Uterus (tissue), 4 donors: ENCODE measurements around the gene PWWP2B. TPM values are rescaled to one million over a fixed set of nuclear protein-coding genes. Genes with fewer than 3 reads are reported as not detected.

Experiments
- DNase-seq, 2 donors: peaks; one replicate each; pipeline ENCODE4 v3.0.0-alpha.2; 2019 to 2020
- H3K27ac ChIP-seq, 2 donors: fragments of 200-600 bp; sonication (generic); 1 replicate in 1 of 2; 2 replicates in 1 of 2; pipeline ENCODE4 v1.5.1; 2016 to 2018
- H3K27me3 ChIP-seq, 2 donors: fragments of 200-600 bp; sonication (generic); one replicate each; pipeline ENCODE4 v1.5.1; 2018 to 2019; ENCODE audit warnings: control low read depth in 1 of 2
- H3K36me3 ChIP-seq, 2 donors: fragments of 200-600 bp; sonication (generic); one replicate each; pipeline ENCODE4 v1.5.1; 2019; ENCODE audit warnings: control low read depth in 1 of 2
- H3K4me1 ChIP-seq, 2 donors: fragments of 200-600 bp; sonication (generic); one replicate each; pipeline ENCODE4 v1.5.1; 2018 to 2019; ENCODE audit warnings: control low read depth in 1 of 2
- H3K4me3 ChIP-seq, 2 donors: fragments of 200-600 bp; sonication (generic); 1 replicate in 1 of 2; 2 replicates in 1 of 2; pipeline ENCODE4 v1.5.1; 2018 to 2019; ENCODE audit warnings: mild to moderate bottlenecking in 1 of 2
- H3K9me3 ChIP-seq, 2 donors: fragments of 200-600 bp; sonication (generic); one replicate each; pipeline ENCODE4 v1.5.1; 2019; ENCODE audit warnings: control low read depth in 1 of 2
- POLR2A ChIP-seq, 2 donors: fragments of 450-650 bp; IDR thresholded peaks; one replicate each; pipeline ENCODE4 v1.6.1; 2016; ENCODE audit warnings: antibody characterized with exemption in 2 of 2, mild to moderate bottlenecking in 1 of 2, moderate library complexity in 1 of 2
- intact Hi-C: fragments of 100-400 bp; cut with DNase I; formaldehyde crosslinking; loops from one replicate; pipeline ENCODE4 v1.15.1; 2023; ENCODE audit warnings: low total_unique reads
- total RNA-seq, 4 donors: library from RNA; depleted of rRNA in 3 of 4; stranded (reverse); fragments of >200 nt in 3 of 4; gene quantifications; one replicate each; pipeline versions ENCODE4 v1.1.0 to v1.2.4, GENCODE V29; 2014 to 2023
- TF ChIP-seq, protein P1 (sequence below), 4 experiments: fragments of 200-600 bp in 2 of 4; fragments of 450-650 bp in 2 of 4; sonication (generic) in 2 of 4; IDR thresholded peaks; one replicate each; pipeline ENCODE4 v1.5.1; 2016 to 2019; ENCODE audit warnings: antibody characterized with exemption in 4 of 4, mild to moderate bottlenecking in 2 of 4, moderate library complexity in 1 of 4
- donor health status: DM: yes; HTN: yes; CAD: no.

Gene PWWP2B
- total RNA-seq, 4 donors from 2014 or later, result 0.29 to 27.6 (median 8.3) TPM

DNA sequence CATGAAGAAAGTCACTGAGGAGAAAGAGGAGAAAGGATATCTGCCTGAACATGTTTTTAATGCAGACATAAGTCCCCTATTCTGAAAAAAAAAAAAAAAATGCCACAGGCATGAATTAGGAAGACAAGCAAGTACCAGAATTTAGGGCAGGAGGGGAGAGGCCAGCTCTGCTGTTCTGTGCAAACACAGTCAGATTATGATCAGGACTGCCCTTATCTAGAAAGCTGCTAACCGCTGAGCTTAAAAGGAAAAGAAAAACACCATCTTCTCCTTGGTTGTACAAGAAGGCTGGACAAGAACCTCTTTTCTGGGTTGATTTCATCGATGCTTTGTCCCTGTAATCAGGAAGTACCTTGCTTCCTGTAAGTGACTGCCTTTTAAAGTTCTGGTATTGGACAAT lies 15.3 kb upstream of the PWWP2B start:
- Histone ChIP-seq H3K27me3 (no peaks in the 10 kb centered on the region), H3K36me3 (no peaks in the 10 kb centered on the region), H3K27ac (no peak overlapping the region), H3K4me1 (no peaks in the 10 kb centered on the region), H3K4me3 (no peak overlapping the region), H3K9me3 (no peaks in the 10 kb centered on the region)
- no peak for DNase-seq
- intact Hi-C loops, result loop anchor here (10.0 kb wide), 1 partner anchor 263 kb away; no protein-coding TSS in a partner anchor
- TF ChIP-seq, protein P1, sequence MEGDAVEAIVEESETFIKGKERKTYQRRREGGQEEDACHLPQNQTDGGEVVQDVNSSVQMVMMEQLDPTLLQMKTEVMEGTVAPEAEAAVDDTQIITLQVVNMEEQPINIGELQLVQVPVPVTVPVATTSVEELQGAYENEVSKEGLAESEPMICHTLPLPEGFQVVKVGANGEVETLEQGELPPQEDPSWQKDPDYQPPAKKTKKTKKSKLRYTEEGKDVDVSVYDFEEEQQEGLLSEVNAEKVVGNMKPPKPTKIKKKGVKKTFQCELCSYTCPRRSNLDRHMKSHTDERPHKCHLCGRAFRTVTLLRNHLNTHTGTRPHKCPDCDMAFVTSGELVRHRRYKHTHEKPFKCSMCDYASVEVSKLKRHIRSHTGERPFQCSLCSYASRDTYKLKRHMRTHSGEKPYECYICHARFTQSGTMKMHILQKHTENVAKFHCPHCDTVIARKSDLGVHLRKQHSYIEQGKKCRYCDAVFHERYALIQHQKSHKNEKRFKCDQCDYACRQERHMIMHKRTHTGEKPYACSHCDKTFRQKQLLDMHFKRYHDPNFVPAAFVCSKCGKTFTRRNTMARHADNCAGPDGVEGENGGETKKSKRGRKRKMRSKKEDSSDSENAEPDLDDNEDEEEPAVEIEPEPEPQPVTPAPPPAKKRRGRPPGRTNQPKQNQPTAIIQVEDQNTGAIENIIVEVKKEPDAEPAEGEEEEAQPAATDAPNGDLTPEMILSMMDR (IDR thresholded peaks at IDR 0.05), result no peak

DNA sequence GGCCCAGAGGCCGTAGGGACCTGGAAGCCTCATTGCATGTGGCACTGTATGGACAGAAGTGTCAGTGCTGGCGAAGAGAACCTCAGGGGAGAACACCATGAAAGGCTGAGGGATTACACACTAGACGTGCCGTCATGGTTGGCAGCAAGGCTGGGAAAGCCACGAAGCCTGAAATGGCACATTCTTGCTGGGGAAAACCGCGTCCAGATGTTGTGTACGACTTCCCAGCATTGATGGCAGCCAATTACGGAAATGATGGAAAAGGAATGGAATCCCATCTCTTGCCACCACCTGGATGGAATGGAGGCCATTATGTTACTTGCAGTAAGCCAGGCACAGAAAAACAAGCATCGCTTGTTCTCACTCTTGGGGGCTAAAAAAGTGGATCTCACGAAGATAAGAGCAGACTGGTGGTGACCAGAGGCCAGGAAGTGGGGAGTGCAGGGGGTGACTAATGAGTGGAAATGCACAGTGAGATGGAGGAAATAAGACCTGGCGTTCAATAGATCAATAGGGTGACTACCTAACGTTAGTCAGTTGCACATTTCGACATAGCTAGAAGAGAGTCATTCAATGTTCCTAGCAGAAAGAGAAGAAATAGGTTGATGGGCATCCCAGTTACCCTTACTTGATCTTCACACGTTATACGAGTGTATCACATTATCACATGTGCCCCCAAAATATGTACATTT lies 14.6 kb upstream of the PWWP2B start:
- Histone ChIP-seq H3K27ac (no peak overlapping the region), H3K9me3 (no peaks in the 10 kb centered on the region), H3K27me3 (no peaks in the 10 kb centered on the region), H3K36me3 (no peaks in the 10 kb centered on the region), H3K4me3 (no peak overlapping the region), H3K4me1 (no peaks in the 10 kb centered on the region)
- TF ChIP-seq, protein P1 (IDR thresholded peaks at IDR 0.05), result no peak
- TF ChIP-seq POLR2A (IDR thresholded peaks at IDR 0.05), result no peak
- peak in 1 of 2 donors; percentile 12 for DNase-seq
- intact Hi-C loops, result loop anchor here (10.0 kb wide), 1 partner anchor 262 kb away; no protein-coding TSS in a partner anchor

DNA sequence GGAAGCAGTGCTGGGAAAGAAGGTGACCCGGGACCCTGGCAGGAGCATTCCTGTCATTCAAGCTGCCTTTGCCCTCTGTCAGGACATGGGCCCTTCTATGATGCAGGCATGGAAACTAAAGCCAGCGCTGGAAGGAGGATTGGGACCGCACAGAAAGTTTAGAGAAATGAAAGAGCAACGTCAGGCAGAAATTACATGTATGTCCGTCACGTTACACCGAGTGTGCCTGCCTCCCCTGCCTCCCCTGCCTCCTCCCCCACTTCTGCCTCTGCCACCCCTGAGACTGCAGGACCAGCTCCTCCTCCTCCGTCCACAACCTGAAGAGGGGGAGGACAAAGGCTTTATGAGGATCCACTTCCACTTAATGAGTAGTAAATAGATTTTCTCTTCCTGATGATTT lies 13.9 kb upstream of the PWWP2B start:
- intact Hi-C loops, result loop anchor here (10.0 kb wide), 1 partner anchor 262 kb away; no protein-coding TSS in a partner anchor
- no peaks in the 10 kb centered on the region for H3K9me3 ChIP-seq
- no peaks in the 10 kb centered on the region for H3K36me3 ChIP-seq
- no peaks in the 10 kb centered on the region for H3K27me3 ChIP-seq
- H3K27ac ChIP-seq, result peak overlapping the region in 1 of 2 donors; percentile 5
- TF ChIP-seq, protein P1 (IDR thresholded peaks at IDR 0.05), result no peak
- TF ChIP-seq POLR2A (IDR thresholded peaks at IDR 0.05), result no peak
- no peak overlapping the region for H3K4me3 ChIP-seq
- peak in 1 of 2 donors; percentile 28 for DNase-seq
- H3K4me1 ChIP-seq, result no peaks in the 10 kb centered on the region

DNA sequence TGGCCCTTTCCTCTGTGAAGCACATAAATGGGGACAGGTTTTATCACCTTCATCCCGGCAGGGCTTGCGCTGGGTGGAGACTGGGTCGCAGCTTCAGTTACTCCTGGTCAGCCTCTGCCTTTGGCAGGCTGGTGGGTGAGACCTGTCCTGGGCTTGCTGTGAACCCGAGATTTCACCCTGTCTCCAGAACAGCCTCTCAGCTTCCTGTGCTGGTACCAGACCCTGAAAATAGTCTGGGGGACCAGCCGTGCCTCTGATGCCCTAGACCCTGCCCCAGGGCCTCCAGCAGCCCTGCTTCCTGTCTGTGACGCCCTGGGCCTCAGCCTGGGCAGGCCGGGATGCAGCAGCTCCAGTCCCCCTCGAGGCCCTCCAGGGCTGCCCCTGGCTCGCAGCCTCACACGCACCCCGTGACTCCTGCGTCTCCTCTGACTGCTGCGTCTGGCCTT lies 13.2 kb upstream of the PWWP2B start:
- H3K9me3 ChIP-seq, result no peaks in the 10 kb centered on the region
- H3K4me1 ChIP-seq, result no peaks in the 10 kb centered on the region
- intact Hi-C loops, result loop anchor here (10.0 kb wide), 1 partner anchor 261 kb away; no protein-coding TSS in a partner anchor
- no peaks in the 10 kb centered on the region for H3K27me3 ChIP-seq
- peak overlapping the region in 1 of 2 donors; percentile 24 for H3K27ac ChIP-seq
- H3K4me3 ChIP-seq, result no peak overlapping the region
- DNase-seq, result peak in 1 of 2 donors; percentile 13
- TF ChIP-seq, protein P1 (IDR thresholded peaks at IDR 0.05), result no peak
- TF ChIP-seq POLR2A (IDR thresholded peaks at IDR 0.05), result no peak
- H3K36me3 ChIP-seq, result no peaks in the 10 kb centered on the region

DNA sequence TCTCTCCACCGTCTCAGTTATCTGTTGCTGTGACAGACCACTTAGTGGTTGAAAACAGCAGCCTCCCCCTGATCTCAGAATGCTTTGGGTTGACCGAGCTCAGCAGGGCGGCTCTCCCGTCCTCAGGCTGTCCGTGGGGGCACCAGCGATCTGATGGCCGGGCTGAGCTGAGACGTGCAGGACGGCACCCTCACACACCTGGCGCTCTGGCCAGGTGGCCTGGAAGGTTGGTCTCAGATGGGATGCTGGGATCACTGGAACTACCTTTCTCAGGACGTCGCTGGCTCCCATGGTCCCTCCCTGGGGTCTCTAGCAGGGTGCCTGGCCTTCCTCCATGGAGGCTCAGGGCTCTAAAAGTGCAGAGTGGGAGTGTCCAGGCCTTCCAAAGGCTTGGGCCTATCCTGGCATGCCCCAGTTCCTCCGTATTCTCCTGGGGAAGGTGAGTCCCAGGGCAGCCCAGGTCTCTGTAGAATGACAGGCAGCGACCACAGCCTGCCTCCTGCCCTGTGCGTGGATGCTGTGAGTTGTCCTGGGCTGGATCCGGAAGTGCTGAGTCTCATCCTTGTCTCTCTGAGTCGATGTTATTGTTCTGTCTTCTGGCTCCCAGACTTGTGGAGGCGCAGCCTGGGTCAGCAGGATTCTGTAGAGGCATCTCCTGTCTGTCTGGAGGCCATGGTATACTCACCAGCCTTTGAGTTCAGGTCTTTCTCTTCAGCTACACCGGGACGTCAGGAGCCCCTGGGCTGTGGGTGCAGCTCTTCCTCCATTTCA lies 12.2 kb upstream of the PWWP2B start:
- Histone ChIP-seq H3K27me3 (no peaks in the 10 kb centered on the region), H3K36me3 (no peaks in the 10 kb centered on the region), H3K9me3 (no peaks in the 10 kb centered on the region), H3K27ac (no peak overlapping the region), H3K4me1 (no peaks in the 10 kb centered on the region), H3K4me3 (no peak overlapping the region)
- DNase-seq, result peak in 1 of 2 donors; percentile 12
- intact Hi-C loops, result loop anchor here (10.0 kb wide), 1 partner anchor 260 kb away; no protein-coding TSS in a partner anchor
- no peak for TF ChIP-seq POLR2A (IDR thresholded peaks at IDR 0.05)
- TF ChIP-seq, protein P1 (IDR thresholded peaks at IDR 0.05), result no peak
